ENCODE data around the gene PYGB.

Gene PYGB

DNA sequence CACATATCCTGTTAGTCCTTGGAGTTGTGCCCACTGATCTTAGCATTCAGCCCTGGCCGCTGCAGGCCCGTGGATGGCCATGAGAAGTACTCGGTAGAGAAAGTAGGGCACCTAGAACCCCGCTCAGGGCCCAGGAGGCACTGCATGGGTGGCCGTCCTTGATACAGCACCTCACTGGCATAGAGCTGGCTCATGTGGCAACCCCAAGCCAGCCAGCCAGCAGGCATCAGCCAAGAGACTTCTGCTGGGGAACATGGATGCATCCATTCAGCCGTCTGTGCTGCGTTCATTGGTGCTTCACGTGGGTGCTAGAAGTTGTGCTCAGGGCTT is 10.6 kb downstream of the PYGB start:
- no peak overlapping the region for H3K18ac ChIP-seq (ENCODE audit: low read length)
- H2AK5ac ChIP-seq (ENCODE audit: low read length): no peak overlapping the region
- H3K23ac ChIP-seq (ENCODE audit: low read length): no peak overlapping the region
- H2BK120ac ChIP-seq (ENCODE audit: insufficient read depth, low read length, poor library complexity): no peak overlapping the region
- no peaks in the 10 kb centered on the region for H3K79me2 ChIP-seq (ENCODE audit: control insufficient read depth, insufficient read depth, low read length, poor library complexity)
- no peak overlapping the region for H4K12ac ChIP-seq (ENCODE audit: low read depth, low read length)
- no peak overlapping the region for H3K4ac ChIP-seq (ENCODE audit: low read depth, low read length)
- H3K9ac ChIP-seq (ENCODE audit: low read length): peak overlapping the region; percentile 20
- no peak overlapping the region for H4K91ac ChIP-seq (ENCODE audit: low read depth, low read length)
- WGBS (ENCODE audit: extremely low coverage, insufficient coverage, insufficient read length): no CpG with 5 or more reads among the region's 8 CpGs
- H3K27ac ChIP-seq (ENCODE audit: low read depth, low read length): no peak overlapping the region
- H3K9me3 ChIP-seq (ENCODE audit: insufficient read depth, low read depth, low read length): no peaks in the 10 kb centered on the region
- no peaks in the 10 kb centered on the region for H3K79me1 ChIP-seq (ENCODE audit: low read length)
- DNase-seq: no peak
- peaks cover 0 to 5% of the 10 kb centered on the region in 2 experiments for H3K4me1 ChIP-seq (ENCODE audit: control insufficient read depth in 1 of 2, insufficient read depth in 2 of 2, low read length in 2 of 2)
- H2BK5ac ChIP-seq (ENCODE audit: low read depth, low read length, poor library complexity): no peak overlapping the region
- H2BK12ac ChIP-seq (ENCODE audit: low read length): no peak overlapping the region
- H3K14ac ChIP-seq (ENCODE audit: low read length): no peak overlapping the region
- H3K36me3 ChIP-seq (ENCODE audit: control insufficient read depth in 1 of 2, insufficient read depth in 2 of 2, low read length in 2 of 2): peaks cover 19 to 20% of the 10 kb centered on the region in 2 experiments
- no peak overlapping the region for H3K4me2 ChIP-seq (ENCODE audit: low read length)
- H2AFZ ChIP-seq (ENCODE audit: insufficient read depth, low read length, poor library complexity): no peak overlapping the region
- no peak overlapping the region for H4K8ac ChIP-seq (ENCODE audit: low read depth, low read length)
- H3K27me3 ChIP-seq (ENCODE audit: insufficient read depth, low read length): no peaks in the 10 kb centered on the region
- H3K4me3 ChIP-seq (ENCODE audit: low read depth, low read length): no peak overlapping the region

DNA sequence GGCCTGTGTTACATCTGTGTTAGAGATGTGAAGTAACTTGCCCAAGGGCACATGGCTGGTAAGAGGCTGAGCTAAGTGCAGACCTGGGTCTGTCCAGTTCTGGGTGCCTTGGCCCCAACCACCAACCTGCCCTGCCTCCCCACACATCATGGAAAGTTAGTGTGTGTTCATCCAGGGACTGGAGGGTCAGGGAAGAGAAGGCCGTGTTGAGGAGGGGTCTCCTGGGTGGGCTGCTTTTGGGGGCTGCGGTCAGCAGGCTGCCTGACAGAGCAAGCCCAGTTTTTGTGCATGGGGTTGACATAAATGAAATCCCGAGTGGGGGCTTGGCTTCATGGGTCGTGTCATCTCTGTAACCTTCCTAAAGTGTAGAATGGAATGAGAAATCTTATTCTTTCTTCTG is 10.9 kb downstream of the PYGB start:
- H2AFZ ChIP-seq (ENCODE audit: insufficient read depth, low read length, poor library complexity): no peak overlapping the region
- no peak overlapping the region for H3K4me2 ChIP-seq (ENCODE audit: low read length)
- no peak overlapping the region for H3K4ac ChIP-seq (ENCODE audit: low read depth, low read length)
- H3K9ac ChIP-seq (ENCODE audit: low read length): no peak overlapping the region
- H2AK5ac ChIP-seq (ENCODE audit: low read length): no peak overlapping the region
- no peak overlapping the region for H4K91ac ChIP-seq (ENCODE audit: low read depth, low read length)
- peaks cover 19 to 20% of the 10 kb centered on the region in 2 experiments for H3K36me3 ChIP-seq (ENCODE audit: control insufficient read depth in 1 of 2, insufficient read depth in 2 of 2, low read length in 2 of 2)
- H3K9me3 ChIP-seq (ENCODE audit: insufficient read depth, low read depth, low read length): no peaks in the 10 kb centered on the region
- H3K79me1 ChIP-seq (ENCODE audit: low read length): no peaks in the 10 kb centered on the region
- no peak overlapping the region for H2BK12ac ChIP-seq (ENCODE audit: low read length)
- no peak for DNase-seq
- no peaks in the 10 kb centered on the region for H3K27me3 ChIP-seq (ENCODE audit: insufficient read depth, low read length)
- no CpG with 5 or more reads among the region's 4 CpGs for WGBS (ENCODE audit: extremely low coverage, insufficient coverage, insufficient read length)
- no peak overlapping the region for H3K27ac ChIP-seq (ENCODE audit: low read depth, low read length)
- H3K23ac ChIP-seq (ENCODE audit: low read length): no peak overlapping the region
- H2BK120ac ChIP-seq (ENCODE audit: insufficient read depth, low read length, poor library complexity): no peak overlapping the region
- no peak overlapping the region for H3K14ac ChIP-seq (ENCODE audit: low read length)
- no peak overlapping the region for H4K8ac ChIP-seq (ENCODE audit: low read depth, low read length)
- H3K4me1 ChIP-seq (ENCODE audit: control insufficient read depth in 1 of 2, insufficient read depth in 2 of 2, low read length in 2 of 2): peaks cover 0 to 5% of the 10 kb centered on the region in 2 experiments
- H3K79me2 ChIP-seq (ENCODE audit: control insufficient read depth, insufficient read depth, low read length, poor library complexity): no peaks in the 10 kb centered on the region
- H3K4me3 ChIP-seq (ENCODE audit: low read depth, low read length): no peak overlapping the region
- no peak overlapping the region for H4K12ac ChIP-seq (ENCODE audit: low read depth, low read length)
- no peak overlapping the region for H2BK5ac ChIP-seq (ENCODE audit: low read depth, low read length, poor library complexity)
- H3K18ac ChIP-seq (ENCODE audit: low read length): no peak overlapping the region

GRCh38 chr20:25259358-25259757 is 11.5 kb downstream of the PYGB start:
- Histone ChIP-seq H3K14ac (ENCODE audit: low read length) (no peak overlapping the region), H2AFZ (ENCODE audit: insufficient read depth, low read length, poor library complexity) (no peak overlapping the region), H3K4me2 (ENCODE audit: low read length) (no peak overlapping the region), H3K23ac (ENCODE audit: low read length) (no peak overlapping the region), H4K12ac (ENCODE audit: low read depth, low read length) (no peak overlapping the region), H4K91ac (ENCODE audit: low read depth, low read length) (no peak overlapping the region), H3K4me1 (ENCODE audit: control insufficient read depth in 1 of 2, insufficient read depth in 2 of 2, low read length in 2 of 2) (peaks cover 0 to 5% of the 10 kb centered on the region in 2 experiments), H3K9ac (ENCODE audit: low read length) (no peak overlapping the region), H3K79me1 (ENCODE audit: low read length) (no peaks in the 10 kb centered on the region), H2BK120ac (ENCODE audit: insufficient read depth, low read length, poor library complexity) (no peak overlapping the region), H3K36me3 (ENCODE audit: control insufficient read depth in 1 of 2, insufficient read depth in 2 of 2, low read length in 2 of 2) (peaks cover 19 to 20% of the 10 kb centered on the region in 2 experiments), H2AK5ac (ENCODE audit: low read length) (no peak overlapping the region), H3K9me3 (ENCODE audit: insufficient read depth, low read depth, low read length) (no peaks in the 10 kb centered on the region), H3K27ac (ENCODE audit: low read depth, low read length) (no peak overlapping the region), H3K79me2 (ENCODE audit: control insufficient read depth, insufficient read depth, low read length, poor library complexity) (no peaks in the 10 kb centered on the region), H2BK12ac (ENCODE audit: low read length) (no peak overlapping the region), H3K4ac (ENCODE audit: low read depth, low read length) (no peak overlapping the region), H3K4me3 (ENCODE audit: low read depth, low read length) (no peak overlapping the region), H2BK5ac (ENCODE audit: low read depth, low read length, poor library complexity) (no peak overlapping the region), H3K27me3 (ENCODE audit: insufficient read depth, low read length) (no peaks in the 10 kb centered on the region), H4K8ac (ENCODE audit: low read depth, low read length) (no peak overlapping the region), H3K18ac (ENCODE audit: low read length) (no peak overlapping the region)
- DNase-seq: no peak
- no CpG with 5 or more reads among the region's 12 CpGs for WGBS (ENCODE audit: extremely low coverage, insufficient coverage, insufficient read length)

DNA sequence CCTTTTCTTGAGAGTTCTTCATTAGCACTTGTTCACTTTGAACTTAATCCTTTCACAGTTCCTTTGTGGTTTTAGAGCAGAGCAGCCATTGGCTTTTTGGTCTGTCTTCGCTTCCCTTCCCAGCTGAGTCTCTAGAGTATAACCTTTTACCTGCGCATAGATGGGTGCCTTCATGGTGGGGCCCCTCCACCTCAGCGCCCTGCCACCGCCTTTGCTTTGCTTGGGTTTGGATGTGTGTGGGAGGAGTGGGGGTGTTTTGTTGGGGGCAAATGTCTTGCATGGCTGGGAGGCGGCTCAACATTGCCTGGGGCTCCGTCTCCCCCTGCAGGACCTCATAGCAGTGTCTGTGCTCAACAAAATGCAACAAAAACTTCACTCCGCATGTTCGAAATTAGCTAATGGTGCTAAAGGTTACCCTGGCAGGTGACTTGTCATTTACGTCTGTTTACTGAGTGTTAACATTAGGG is 11.9 kb downstream of the PYGB start:
- no peaks in the 10 kb centered on the region for H3K9me3 ChIP-seq (ENCODE audit: insufficient read depth, low read depth, low read length)
- no peak overlapping the region for H3K4me2 ChIP-seq (ENCODE audit: low read length)
- no peak overlapping the region for H2BK5ac ChIP-seq (ENCODE audit: low read depth, low read length, poor library complexity)
- H3K4me1 ChIP-seq (ENCODE audit: control insufficient read depth in 1 of 2, insufficient read depth in 2 of 2, low read length in 2 of 2): peaks cover 0 to 5% of the 10 kb centered on the region in 2 experiments
- H3K23ac ChIP-seq (ENCODE audit: low read length): no peak overlapping the region
- no CpG with 5 or more reads among the region's 9 CpGs for WGBS (ENCODE audit: extremely low coverage, insufficient coverage, insufficient read length)
- H3K18ac ChIP-seq (ENCODE audit: low read length): no peak overlapping the region
- no peaks in the 10 kb centered on the region for H3K27me3 ChIP-seq (ENCODE audit: insufficient read depth, low read length)
- no peak overlapping the region for H3K4me3 ChIP-seq (ENCODE audit: low read depth, low read length)
- H3K36me3 ChIP-seq (ENCODE audit: control insufficient read depth in 1 of 2, insufficient read depth in 2 of 2, low read length in 2 of 2): peaks cover 19 to 20% of the 10 kb centered on the region in 2 experiments
- no peak overlapping the region for H4K8ac ChIP-seq (ENCODE audit: low read depth, low read length)
- H3K79me1 ChIP-seq (ENCODE audit: low read length): no peaks in the 10 kb centered on the region
- no peak overlapping the region for H2AFZ ChIP-seq (ENCODE audit: insufficient read depth, low read length, poor library complexity)
- no peak overlapping the region for H2BK12ac ChIP-seq (ENCODE audit: low read length)
- no peak overlapping the region for H4K12ac ChIP-seq (ENCODE audit: low read depth, low read length)
- H3K9ac ChIP-seq (ENCODE audit: low read length): peak overlapping the region; percentile 2
- H3K27ac ChIP-seq (ENCODE audit: low read depth, low read length): no peak overlapping the region
- H4K91ac ChIP-seq (ENCODE audit: low read depth, low read length): no peak overlapping the region
- no peaks in the 10 kb centered on the region for H3K79me2 ChIP-seq (ENCODE audit: control insufficient read depth, insufficient read depth, low read length, poor library complexity)
- H3K14ac ChIP-seq (ENCODE audit: low read length): no peak overlapping the region
- no peak for DNase-seq
- no peak overlapping the region for H2AK5ac ChIP-seq (ENCODE audit: low read length)
- no peak overlapping the region for H3K4ac ChIP-seq (ENCODE audit: low read depth, low read length)
- H2BK120ac ChIP-seq (ENCODE audit: insufficient read depth, low read length, poor library complexity): no peak overlapping the region

All from trophoblast cell (in vitro differentiated cells and primary cell).